Measurements from ENCODE around the gene PRDM12.
A peak's percentile ranks its signal among the peaks of the same experiment; 100 is the strongest.

PRDM12 gene

GRCh38 chr9:130698514-130698913 lies 34.1 kb downstream of the PRDM12 start:
- Histone ChIP-seq H3K9ac (no peak overlapping the region), H3K27ac (no peak overlapping the region), H3K4me1 (peaks cover 24% of the 10 kb centered on the region), H3K36me3 (peaks cover 87% of the 10 kb centered on the region), H3K9me3 (no peaks in the 10 kb centered on the region), H3K27me3 (no peaks in the 10 kb centered on the region), H3K4me3 (no peak overlapping the region), H3K4me2 (no peak overlapping the region), H4K20me1 (peaks cover 89% of the 10 kb centered on the region)
- no peak for TF ChIP-seq Cebpa-rat (IDR thresholded peaks at IDR 0.05)

DNA sequence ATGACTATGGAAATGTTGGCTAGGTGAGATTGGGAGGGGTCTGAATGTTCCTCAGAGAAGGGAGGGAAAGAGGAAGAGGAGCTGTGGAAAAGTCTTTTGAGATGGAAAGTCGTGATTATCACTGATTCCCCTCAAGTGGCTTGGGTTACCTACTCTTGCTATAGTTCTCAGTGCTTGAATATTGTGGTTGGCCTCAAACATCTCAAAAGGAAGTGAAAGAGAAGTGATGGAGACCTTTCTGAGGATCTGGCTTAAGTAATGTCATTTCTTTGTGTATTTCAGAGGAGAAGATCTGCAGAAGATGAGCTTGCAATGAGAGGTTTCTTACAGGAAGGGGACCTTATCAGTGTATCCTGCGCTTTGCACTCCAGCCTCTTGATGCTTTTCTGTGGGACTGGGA lies 34.7 kb downstream of the PRDM12 start:
- H3K27me3 ChIP-seq, result no peaks in the 10 kb centered on the region
- TF ChIP-seq Cebpa-rat (IDR thresholded peaks at IDR 0.05), result no peak
- no peak overlapping the region for H3K4me3 ChIP-seq
- no peak overlapping the region for H3K4me2 ChIP-seq
- peaks cover 94% of the 10 kb centered on the region for H4K20me1 ChIP-seq
- no peaks in the 10 kb centered on the region for H3K9me3 ChIP-seq
- H3K9ac ChIP-seq, result no peak overlapping the region
- no peak overlapping the region for H3K27ac ChIP-seq
- H3K36me3 ChIP-seq, result peaks cover 92% of the 10 kb centered on the region
- peaks cover 24% of the 10 kb centered on the region for H3K4me1 ChIP-seq

DNA sequence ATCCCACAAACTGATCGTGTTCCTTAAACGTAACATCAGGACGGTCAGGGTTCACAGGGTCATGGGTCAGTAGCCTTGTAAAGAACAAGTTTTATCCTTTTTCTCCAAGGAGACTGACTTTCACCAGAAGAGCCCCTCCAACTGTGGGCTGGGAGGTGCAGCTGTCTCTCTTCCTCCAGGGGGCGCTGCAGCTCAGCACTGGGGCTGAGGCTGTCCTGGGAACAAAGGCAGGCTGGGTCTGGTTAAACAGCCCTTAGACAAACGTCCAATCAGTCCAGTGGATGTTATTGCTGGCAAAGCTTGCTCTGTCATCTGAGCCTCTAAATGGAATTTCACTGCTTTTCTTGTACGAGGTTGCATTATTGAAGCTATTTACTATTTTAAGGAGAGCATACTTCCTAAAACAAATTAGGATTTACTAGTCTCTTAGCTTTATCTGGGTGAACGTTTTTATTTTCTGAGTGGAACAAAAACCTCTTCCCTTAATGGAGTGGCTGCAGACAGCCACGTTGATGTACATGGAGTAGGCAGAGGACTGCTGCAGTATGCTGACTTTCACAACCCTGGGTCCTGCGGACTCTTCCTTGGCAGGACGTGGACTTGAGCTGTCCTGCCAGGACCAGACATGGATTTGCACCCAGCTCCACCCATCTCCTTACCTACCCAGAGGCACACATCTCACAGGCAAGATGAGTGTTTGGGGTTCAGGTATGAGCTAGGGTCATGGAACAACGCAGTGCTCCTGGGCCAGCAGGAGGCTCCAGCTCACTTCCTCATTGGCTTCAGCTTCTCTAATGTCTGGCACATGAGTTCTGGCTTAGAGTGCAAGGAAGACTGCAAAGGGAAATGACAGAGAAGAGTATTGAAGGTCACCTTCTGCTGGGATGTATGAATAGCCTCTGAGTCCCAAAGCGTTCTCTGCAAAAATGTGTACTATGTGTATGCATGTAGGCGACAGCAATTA lies 36.9 kb downstream of the PRDM12 start:
- peaks cover 4% of the 10 kb centered on the region; the same call in 1 of the 2 replicates for H3K4me1 ChIP-seq
- no peaks in the 10 kb centered on the region for H3K27me3 ChIP-seq
- no peak overlapping the region for H3K4me2 ChIP-seq
- H3K4me3 ChIP-seq, result no peak overlapping the region
- H3K9me3 ChIP-seq, result no peaks in the 10 kb centered on the region
- peaks cover 87% of the 10 kb centered on the region for H4K20me1 ChIP-seq
- no peak overlapping the region for H3K27ac ChIP-seq
- H3K36me3 ChIP-seq, result peaks cover 100% of the 10 kb centered on the region
- TF ChIP-seq Cebpa-rat (IDR thresholded peaks at IDR 0.05), result no peak
- H3K9ac ChIP-seq, result no peak overlapping the region

DNA sequence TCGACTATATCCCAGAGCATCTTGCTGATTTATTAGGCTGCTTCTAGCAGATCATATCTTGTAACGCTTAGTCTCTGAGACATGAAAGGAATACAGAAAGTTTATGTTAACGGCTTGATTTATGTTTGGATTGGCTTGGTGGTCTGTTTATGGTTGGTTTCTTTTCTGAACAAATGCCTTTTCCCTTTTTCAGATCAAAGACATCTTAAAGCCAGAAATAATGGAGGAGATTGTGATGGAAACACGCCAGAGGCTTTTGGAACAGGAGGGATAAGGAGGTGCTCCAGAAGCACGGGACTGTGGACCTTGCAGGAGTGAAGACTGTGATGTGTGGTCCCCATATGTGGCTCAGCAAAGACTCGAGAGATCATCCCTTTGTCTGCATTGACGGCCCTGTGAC lies 39.1 kb downstream of the PRDM12 start:
- peaks cover 94% of the 10 kb centered on the region for H3K36me3 ChIP-seq
- no peaks in the 10 kb centered on the region for H3K9me3 ChIP-seq
- peaks cover 83% of the 10 kb centered on the region for H4K20me1 ChIP-seq
- no peak overlapping the region for H3K4me3 ChIP-seq
- H3K4me1 ChIP-seq, result no peaks in the 10 kb centered on the region
- H3K27ac ChIP-seq, result no peak overlapping the region
- TF ChIP-seq Cebpa-rat (IDR thresholded peaks at IDR 0.05), result no peak
- H3K9ac ChIP-seq, result no peak overlapping the region
- no peaks in the 10 kb centered on the region for H3K27me3 ChIP-seq
- H3K4me2 ChIP-seq, result no peak overlapping the region

GRCh38 chr9:130707225-130707976 lies 43.0 kb downstream of the PRDM12 start:
- peaks cover 5% of the 10 kb centered on the region for H3K4me1 ChIP-seq
- peaks cover 47% of the 10 kb centered on the region for H4K20me1 ChIP-seq
- no peak overlapping the region for H3K9ac ChIP-seq
- no peak overlapping the region for H3K4me3 ChIP-seq
- H3K27me3 ChIP-seq, result no peaks in the 10 kb centered on the region
- no peak for TF ChIP-seq Cebpa-rat (IDR thresholded peaks at IDR 0.05)
- H3K36me3 ChIP-seq, result peaks cover 59% of the 10 kb centered on the region
- H3K4me2 ChIP-seq, result no peak overlapping the region
- H3K27ac ChIP-seq, result no peak overlapping the region
- H3K9me3 ChIP-seq, result no peaks in the 10 kb centered on the region

GRCh38 chr9:130710822-130711352 lies 46.5 kb downstream of the PRDM12 start:
- H3K4me1 ChIP-seq, result peaks cover 30% of the 10 kb centered on the region
- H3K9ac ChIP-seq, result no peak overlapping the region
- peaks cover 31% of the 10 kb centered on the region for H4K20me1 ChIP-seq

DNA sequence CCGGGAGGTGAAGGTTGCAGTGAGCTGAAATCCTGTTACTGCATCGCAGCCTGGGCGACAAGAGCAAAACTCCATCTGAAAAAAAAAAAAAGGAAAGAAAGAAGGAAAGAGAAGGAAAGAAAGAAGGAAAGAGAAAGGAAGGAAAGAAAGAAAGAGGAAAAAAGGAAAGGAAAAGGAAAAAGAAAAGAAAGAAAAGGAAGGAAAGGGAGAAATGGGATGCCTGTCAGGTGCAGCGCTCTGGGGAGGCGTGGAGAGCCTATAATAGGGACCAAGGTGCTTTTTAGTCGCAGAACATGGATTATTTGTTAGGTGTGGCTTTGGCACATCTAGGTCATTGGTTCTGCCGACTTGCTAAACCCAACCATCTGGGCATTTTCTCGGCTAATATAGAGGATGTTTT lies 47.1 kb downstream of the PRDM12 start:
- Histone ChIP-seq H3K27ac (no peak overlapping the region), H3K36me3 (peaks cover 18% of the 10 kb centered on the region), H3K4me1 (peaks cover 36% of the 10 kb centered on the region), H3K4me2 (no peak overlapping the region), H3K27me3 (no peaks in the 10 kb centered on the region), H3K4me3 (no peak overlapping the region), H3K9ac (no peak overlapping the region), H4K20me1 (peaks cover 32% of the 10 kb centered on the region), H3K9me3 (no peaks in the 10 kb centered on the region)
- no peak for TF ChIP-seq Cebpa-rat (IDR thresholded peaks at IDR 0.05)

More at GRCh38 chr9:130710822-130711352, 46.5 kb downstream of the PRDM12 start:
- no peak overlapping the region for H3K27ac ChIP-seq
- no peak overlapping the region for H3K4me3 ChIP-seq
- TF ChIP-seq Cebpa-rat (IDR thresholded peaks at IDR 0.05), result no peak
- H3K27me3 ChIP-seq, result no peaks in the 10 kb centered on the region
- no peak overlapping the region for H3K4me2 ChIP-seq
- H3K9me3 ChIP-seq, result no peaks in the 10 kb centered on the region
- peaks cover 24% of the 10 kb centered on the region for H3K36me3 ChIP-seq

- peak overlapping the region; percentile 97 for H3K9ac ChIP-seq
- H3K27me3 ChIP-seq, result no peaks in the 10 kb centered on the region
- H3K9me3 ChIP-seq, result no peaks in the 10 kb centered on the region
- H3K36me3 ChIP-seq, result peaks cover 12% of the 10 kb centered on the region; the same call in 1 of the 2 replicates
- peak overlapping the region; percentile 98 for H3K27ac ChIP-seq
- H4K20me1 ChIP-seq, result peaks cover 32% of the 10 kb centered on the region
- H3K4me1 ChIP-seq, result peaks cover 48% of the 10 kb centered on the region
- H3K4me2 ChIP-seq, result peak overlapping the region; percentile 97
- H3K4me3 ChIP-seq, result peak overlapping the region; percentile 100
- no peak for TF ChIP-seq Cebpa-rat (IDR thresholded peaks at IDR 0.05)
Measured at GRCh38 chr9:130712564-130713285, 48.3 kb downstream of the PRDM12 start.

DNA sequence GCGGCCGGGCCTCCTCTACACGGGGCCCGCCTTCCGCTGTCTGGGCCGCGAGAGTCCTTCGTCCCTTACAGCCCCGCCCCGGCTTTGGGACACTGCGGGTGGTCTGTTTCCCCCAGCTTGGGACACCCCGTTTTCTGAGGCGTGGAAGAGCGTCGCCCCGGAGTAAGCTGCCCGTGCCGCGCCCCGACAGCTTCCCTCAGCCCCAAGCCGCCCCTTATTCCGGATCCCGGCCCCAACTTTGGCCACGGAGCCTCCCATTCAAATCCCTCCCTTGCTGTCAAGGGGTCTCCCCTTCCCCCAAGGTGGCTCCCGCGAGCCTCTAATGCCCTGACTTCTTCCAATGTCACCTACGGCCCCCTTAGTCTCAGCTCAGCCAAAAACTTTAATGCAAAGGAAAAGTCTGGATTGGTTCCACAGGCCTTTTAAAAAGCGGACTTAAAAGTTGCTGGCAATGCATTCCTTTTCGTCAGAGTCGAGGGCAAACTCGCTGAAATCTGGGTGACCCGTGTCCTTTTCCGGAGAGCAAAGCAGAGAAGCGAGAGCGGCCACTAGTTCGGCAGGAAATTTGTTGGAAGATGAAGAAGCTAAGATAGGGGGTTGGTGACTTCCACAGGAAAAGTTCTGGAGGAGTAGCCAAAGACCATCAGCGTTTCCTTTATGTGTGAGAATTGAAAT lies 49.0 kb downstream of the PRDM12 start:
- Histone ChIP-seq H4K20me1 (peaks cover 34% of the 10 kb centered on the region; the same call in 1 of the 2 replicates), H3K9me3 (no peaks in the 10 kb centered on the region), H3K27me3 (no peaks in the 10 kb centered on the region), H3K4me1 (peaks cover 48% of the 10 kb centered on the region), H3K4me3 (peak overlapping the region; percentile 100), H3K4me2 (peak overlapping the region; percentile 97), H3K36me3 (peaks cover 5% of the 10 kb centered on the region; the same call in 1 of the 2 replicates), H3K27ac (peak overlapping the region; percentile 98), H3K9ac (peak overlapping the region; percentile 97)
- no peak for TF ChIP-seq Cebpa-rat (IDR thresholded peaks at IDR 0.05)
